ENCODE data around the gene ERAP2.
"Not testable (repeated sequence)": the region's sequence is repeated elsewhere in the genome, so short reads cannot be mapped to it uniquely, and the experiment has no call there.

ERAP2 gene

GRCh38 chr5:96903300-96903699 is 27.0 kb downstream of the ERAP2 start:
- DNase-seq, result no peak

GRCh38 chr5:96904054-96904931 is 28.0 kb downstream of the ERAP2 start:
- no peak for DNase-seq

DNA sequence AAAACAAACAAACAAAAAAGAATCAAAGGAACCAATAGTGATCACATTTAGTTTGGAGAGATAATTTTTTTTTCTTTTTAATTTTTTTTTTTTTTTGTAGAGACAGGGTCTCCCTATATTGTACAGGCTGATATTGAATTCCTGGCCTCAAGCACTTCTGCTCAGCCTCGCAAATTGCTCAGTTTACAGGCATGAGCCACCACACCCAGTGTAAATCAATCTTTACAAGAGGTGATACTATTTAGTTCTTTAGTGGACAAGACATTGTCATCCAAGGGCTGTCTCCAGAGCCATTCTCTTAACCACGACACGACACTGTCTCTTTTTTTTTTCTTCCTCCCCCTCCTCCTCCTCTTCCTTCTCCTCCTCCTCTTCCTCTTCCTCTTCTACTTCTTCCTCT is 29.6 kb downstream of the ERAP2 start:
- DNase-seq, result no peak

DNA sequence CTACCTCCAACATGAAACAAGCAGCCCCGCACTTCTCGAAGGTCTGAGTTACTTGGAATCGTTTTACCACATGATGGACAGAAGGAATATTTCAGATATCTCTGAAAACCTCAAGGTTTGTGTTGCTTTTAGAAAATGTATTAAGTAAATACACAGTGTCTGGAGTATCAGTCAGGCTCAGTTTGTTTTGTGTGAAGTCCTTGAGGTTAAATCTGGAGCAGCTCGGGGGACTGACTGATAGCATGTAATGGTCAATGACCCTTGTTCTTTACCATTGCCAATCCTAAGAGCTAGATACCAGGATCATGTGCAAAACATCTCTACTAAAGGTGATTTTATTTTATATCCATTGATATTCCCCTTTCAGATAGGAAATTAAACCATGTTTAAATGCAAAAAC is 32.7 kb downstream of the ERAP2 start:
- no peak for DNase-seq

DNA sequence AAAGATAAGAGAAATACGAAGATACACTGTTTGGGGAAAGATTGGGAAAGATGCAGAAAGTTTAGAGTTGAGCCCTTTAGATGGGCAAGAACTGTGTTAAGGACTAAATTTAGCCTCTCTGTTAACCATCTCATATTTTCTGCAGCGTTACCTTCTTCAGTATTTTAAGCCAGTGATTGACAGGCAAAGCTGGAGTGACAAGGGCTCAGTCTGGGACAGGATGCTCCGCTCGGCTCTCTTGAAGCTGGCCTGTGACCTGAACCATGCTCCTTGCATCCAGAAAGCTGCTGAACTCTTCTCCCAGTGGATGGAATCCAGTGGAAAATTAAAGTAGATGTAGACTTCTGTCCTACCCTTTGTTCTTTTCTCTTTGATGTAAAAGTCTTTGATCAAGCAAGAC is 33.1 kb downstream of the ERAP2 start:
- DNase-seq, result no peak

GRCh38 chr5:96911139-96911538 is 34.8 kb downstream of the ERAP2 start:
- DNase-seq, result no peak

GRCh38 chr5:96913233-96913632 is 36.9 kb downstream of the ERAP2 start:
- DNase-seq, result no peak

GRCh38 chr5:96919754-96920197 is 43.5 kb downstream of the ERAP2 start:
- no peak for DNase-seq

GRCh38 chr5:96920744-96921355 is 44.5 kb downstream of the ERAP2 start:
- no peak for DNase-seq

- DNase-seq, result no peak
Measured at GRCh38 chr5:96922499-96923244, 46.4 kb downstream of the ERAP2 start.

DNA sequence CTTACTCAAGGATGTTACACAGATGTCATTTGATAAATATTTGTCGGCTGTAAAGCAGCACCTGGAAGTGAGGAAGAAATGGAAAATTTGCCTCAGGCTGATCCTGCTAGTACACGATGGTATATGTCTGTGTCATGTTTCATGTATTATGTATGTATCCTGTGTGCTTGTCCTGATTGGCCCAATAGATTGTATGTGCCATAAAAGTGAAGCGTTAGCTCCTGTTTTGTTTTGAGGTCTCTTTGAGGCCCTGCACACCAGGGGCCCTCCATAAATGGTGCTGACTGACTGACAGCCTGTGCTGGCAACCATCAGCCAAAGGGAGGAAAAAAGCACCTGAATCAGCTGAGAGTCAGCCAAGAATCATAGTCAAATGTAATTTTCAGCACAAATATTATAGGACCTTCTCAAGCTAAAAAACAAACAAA is 47.7 kb downstream of the ERAP2 start:
- no peak for DNase-seq

- DNase-seq, result no peak
Measured at GRCh38 chr5:96926276-96926675, 50.0 kb downstream of the ERAP2 start.

- DNase-seq, result no peak
Measured at GRCh38 chr5:96927008-96927407, 50.7 kb downstream of the ERAP2 start.

GRCh38 chr5:96928931-96929708 is 52.8 kb downstream of the ERAP2 start:
- no peak for DNase-seq

DNA sequence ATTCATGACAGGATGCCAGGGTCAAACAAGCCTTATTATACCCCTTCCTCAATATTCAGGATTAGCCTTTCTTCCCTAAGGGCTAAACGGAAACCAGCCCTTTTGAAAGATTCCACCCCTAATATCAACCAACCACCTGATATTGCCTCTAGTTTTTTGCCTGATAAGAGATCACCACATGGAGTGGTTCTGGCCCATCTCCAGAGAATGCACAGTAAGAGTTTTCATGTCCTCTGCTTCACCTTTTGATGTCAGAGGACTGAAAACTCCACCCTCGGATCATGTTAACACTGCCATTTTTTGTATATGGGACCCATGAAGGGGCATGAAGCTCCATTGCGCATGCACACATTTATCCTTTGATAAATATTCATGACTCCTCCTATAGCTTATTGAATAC is 53.8 kb downstream of the ERAP2 start:
- no peak for DNase-seq

DNA sequence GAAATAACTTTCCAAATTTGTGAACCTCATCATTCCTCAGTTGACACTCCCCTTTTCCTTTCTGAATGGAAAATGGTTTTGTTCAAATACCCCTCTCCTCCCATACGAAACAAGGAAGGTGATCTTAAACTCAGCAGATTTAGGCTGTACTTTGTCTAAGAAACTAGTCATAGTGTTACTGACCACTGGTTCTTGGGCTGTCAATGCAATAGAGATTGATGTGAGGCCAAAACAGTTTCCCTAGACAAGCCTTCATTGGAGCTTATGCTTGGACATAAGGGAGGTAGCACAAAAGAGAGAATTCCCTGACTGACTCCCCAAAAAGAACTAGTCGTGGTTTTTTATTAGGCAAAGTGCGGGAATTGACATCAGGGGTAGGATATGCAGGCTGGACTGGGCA is 54.3 kb downstream of the ERAP2 start:
- no peak for DNase-seq

- not testable (repeated sequence) for DNase-seq
Measured at GRCh38 chr5:96931037-96931436, 54.7 kb downstream of the ERAP2 start.

GRCh38 chr5:96931605-96932004 is 55.3 kb downstream of the ERAP2 start:
- DNase-seq, result no peak

GRCh38 chr5:96932026-96932425 is 55.7 kb downstream of the ERAP2 start:
- no peak for DNase-seq

- no peak for DNase-seq
Measured at GRCh38 chr5:96933764-96934707, 57.7 kb downstream of the ERAP2 start.

DNA sequence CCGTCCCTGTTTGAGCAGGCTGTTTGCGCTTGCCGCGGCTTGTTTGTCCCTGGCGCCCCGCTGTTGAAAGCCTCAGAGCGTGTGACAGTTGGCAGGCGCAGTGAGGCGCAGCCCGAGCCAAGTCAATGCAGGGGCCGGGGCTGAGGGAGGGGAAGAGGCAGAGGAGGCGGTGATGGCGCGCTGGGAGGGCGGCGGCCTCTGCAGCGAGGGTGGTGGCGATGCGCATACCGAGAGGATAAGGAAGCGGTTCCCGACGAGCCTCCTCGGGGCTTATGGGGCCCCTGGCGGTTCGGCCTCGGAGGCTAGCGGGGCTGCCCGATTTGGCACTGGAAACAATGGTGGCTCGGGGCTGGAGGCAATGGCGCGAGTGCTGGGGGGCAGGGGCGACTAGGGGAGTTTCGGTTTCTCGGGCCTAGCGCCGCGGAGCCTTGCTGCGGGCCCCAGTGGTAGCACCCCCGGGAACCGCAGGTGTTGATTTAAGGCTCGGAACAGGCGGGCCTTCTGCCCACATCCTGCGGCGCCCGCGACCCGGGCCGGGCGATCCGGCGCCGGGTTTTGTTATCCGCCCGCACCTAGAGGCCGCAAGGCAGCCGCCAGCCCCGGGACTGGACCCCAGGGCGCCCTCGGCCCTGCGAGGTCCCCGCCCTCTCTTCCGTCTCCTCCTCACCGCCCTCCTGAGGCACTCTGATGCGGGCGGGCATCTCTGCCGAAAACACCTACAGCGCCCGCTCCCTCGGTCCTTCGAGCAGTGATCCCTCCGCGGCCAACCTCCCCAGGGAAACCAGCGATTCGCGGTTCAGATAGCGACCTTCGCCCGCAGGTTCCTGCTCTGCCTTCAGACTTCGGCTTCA is 58.6 kb downstream of the ERAP2 start:
- peak; percentile 84 for DNase-seq

All from NCI-H524 treated with DMSO at 0.1 percent for 48 hours (cell line).